ENCODE measurements around the gene C1QL1.

- TF ChIP-seq CTCF (IDR thresholded peaks at IDR 0.05; ENCODE audit: poor library complexity), result no peak
- no peak for TF ChIP-seq EZH2 (IDR thresholded peaks at IDR 0.05; ENCODE audit: borderline replicate concordance)
Observed at GRCh38 chr17:44924107-44924544, 44.0 kb downstream of the C1QL1 start.
